ENCODE measurements around the gene STX10.

DNA sequence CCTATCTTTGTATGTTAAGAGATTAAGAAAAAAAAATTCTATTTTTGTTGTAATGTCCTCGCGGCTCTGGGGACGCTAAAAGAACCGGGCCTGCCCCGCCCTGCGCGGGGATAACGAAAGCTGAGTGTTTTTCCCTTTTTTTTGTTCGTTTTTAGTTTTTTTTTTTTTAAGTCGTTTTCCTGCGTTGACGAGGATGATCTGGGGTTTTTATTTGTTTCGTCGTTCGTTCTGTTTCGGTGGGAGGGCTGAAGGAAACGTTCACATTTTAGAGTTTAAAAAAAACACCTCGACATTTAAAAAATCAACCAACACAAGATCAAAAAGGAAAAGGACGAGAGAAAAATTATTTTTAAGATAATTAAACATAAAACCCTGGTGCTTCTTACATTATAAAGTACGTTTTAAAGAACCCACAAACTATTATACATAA is 53.1 kb downstream of the STX10 start:
- TF ChIP-seq SUZ12 (IDR thresholded peaks at IDR 0.05; ENCODE audit: extremely low read depth, insufficient read depth, insufficient read length) (no peak), ZNF274 (IDR thresholded peaks at IDR 0.05; ENCODE audit: low read depth, low read length) (no peak)

Data from NT2/D1 (cell line).